ENCODE results near the gene PPP2R2C. TPM values are rescaled to one million over a fixed set of nuclear protein-coding genes. Genes with fewer than 3 reads are reported as not detected.

Gene PPP2R2C
- total and polyA plus RNA-seq, 11 donors, result 0.22 to 20.0 (median 6.8) TPM

GRCh38 chr4:6395466-6396228, 76.8 kb downstream of the PPP2R2C start:
- DNase-seq (peak in 1 of 5 donors; percentile 47), ATAC-seq (no peak)
- WGBS, 4 donors, result 69 to 83% (median 71%) methylated on average over 9 to 17 of the region's 17 CpGs
- TF ChIP-seq CTCF (IDR thresholded peaks at IDR 0.05), result no peak
- TF ChIP-seq POLR2A (IDR thresholded peaks at IDR 0.05), result no peak
- Histone ChIP-seq H3K9me3 (no peaks in the 10 kb centered on the region), H3K27me3 (peaks cover 0 to 32% (median 5%) of the 10 kb centered on the region in 9 donors), H3K4me3 (no peak overlapping the region), H3K36me3 (no peaks in the 10 kb centered on the region), H3K27ac (no peak overlapping the region), H3K4me1 (peaks cover 0 to 6% (median 0%) of the 10 kb centered on the region in 12 donors)
- intact Hi-C loops (cut with DNase I), result no loop called here

GRCh38 chr4:6394671-6395081, 77.7 kb downstream of the PPP2R2C start:
- ATAC-seq (no peak), DNase-seq (peak in 1 of 5 donors; percentile 40)
- intact Hi-C loops (cut with DNase I), result no loop called here
- Histone ChIP-seq H3K9me3 (no peaks in the 10 kb centered on the region), H3K27ac (no peak overlapping the region), H3K4me1 (peaks cover 0 to 12% (median 0%) of the 10 kb centered on the region in 12 donors), H3K4me3 (no peak overlapping the region), H3K27me3 (peaks cover 0 to 25% (median 5%) of the 10 kb centered on the region in 9 donors), H3K36me3 (no peaks in the 10 kb centered on the region)
- WGBS, 4 donors, result 79 to 89% (median 87%) methylated on average over 7 to 11 of the region's 11 CpGs
- TF ChIP-seq POLR2A (IDR thresholded peaks at IDR 0.05) (no peak), CTCF (IDR thresholded peaks at IDR 0.05) (no peak)

- 79 to 85% (median 81%) methylated on average over 13 to 16 of the region's 16 CpGs for WGBS, 4 donors
- Histone ChIP-seq H3K36me3 (no peaks in the 10 kb centered on the region), H3K9me3 (no peaks in the 10 kb centered on the region), H3K4me1 (peaks cover 0 to 12% (median 0%) of the 10 kb centered on the region in 12 donors), H3K27ac (no peak overlapping the region), H3K4me3 (no peak overlapping the region), H3K27me3 (peaks cover 0 to 22% (median 5%) of the 10 kb centered on the region in 9 donors)
- ATAC-seq (no peak), DNase-seq (peak in 1 of 5 donors; percentile 42)
- intact Hi-C loops (cut with DNase I), result no loop called here
- TF ChIP-seq CTCF (IDR thresholded peaks at IDR 0.05), result no peak
- no peak for TF ChIP-seq POLR2A (IDR thresholded peaks at IDR 0.05)
Observed at GRCh38 chr4:6393544-6394475, 78.6 kb downstream of the PPP2R2C start.

GRCh38 chr4:6393066-6393465, 79.3 kb downstream of the PPP2R2C start:
- peaks cover 0 to 26% (median 5%) of the 10 kb centered on the region in 9 donors for H3K27me3 ChIP-seq

More at GRCh38 chr4:6393066-6393465, 79.3 kb downstream of the PPP2R2C start:
- TF ChIP-seq CTCF (IDR thresholded peaks at IDR 0.05), result no peak
- no peak for TF ChIP-seq POLR2A (IDR thresholded peaks at IDR 0.05)
- no peak overlapping the region for H3K27ac ChIP-seq
- peaks cover 0 to 12% (median 0%) of the 10 kb centered on the region in 12 donors for H3K4me1 ChIP-seq
- DNase-seq, result no peak
- 56 to 66% (median 64%) methylated on average over 6 of the region's 6 CpGs for WGBS, 4 donors
- no peak for ATAC-seq
- no peaks in the 10 kb centered on the region for H3K9me3 ChIP-seq
- no peak overlapping the region for H3K4me3 ChIP-seq
- H3K36me3 ChIP-seq, result no peaks in the 10 kb centered on the region
- intact Hi-C loops (cut with DNase I), result no loop called here

Measured in heart left ventricle (tissue), 16 donors.